ENCODE results near the gene CD1E.

The CD1E gene

DNA sequence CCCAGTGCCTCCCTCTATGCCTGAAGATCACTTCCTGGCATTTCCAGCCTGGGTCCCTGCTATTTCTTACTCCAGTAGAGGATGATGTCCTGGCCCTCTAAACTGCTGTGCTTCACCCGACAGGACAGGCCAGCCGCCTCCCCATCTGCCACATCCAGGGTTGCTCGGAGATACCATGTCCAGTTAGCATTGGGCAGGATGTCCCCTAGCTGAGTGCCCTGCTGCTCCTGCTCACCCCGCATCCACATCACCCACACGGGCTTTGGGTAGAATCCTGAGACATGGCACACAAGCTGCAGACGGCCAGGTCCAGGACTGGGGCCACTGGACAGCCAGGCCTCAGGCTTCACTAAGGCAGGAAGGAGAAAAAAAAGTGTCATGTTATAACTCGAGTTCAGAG lies 24.4 kb upstream of the CD1E start:
- TF ChIP-seq CTCF (IDR thresholded peaks at IDR 0.05; ENCODE audit: low read depth, low read length), result no peak

GRCh38 chr1:158329733-158330132 lies 24.0 kb upstream of the CD1E start:
- no peak for TF ChIP-seq CTCF (IDR thresholded peaks at IDR 0.05; ENCODE audit: low read depth, low read length)
- DNase-seq (ENCODE audit: extremely low read depth, low read depth), result no peak

More for the DNA sequence above, 24.4 kb upstream of the CD1E start:
- DNase-seq (ENCODE audit: extremely low read depth, low read depth), result no peak

GRCh38 chr1:158330391-158331105 lies 23.1 kb upstream of the CD1E start:
- TF ChIP-seq CTCF (IDR thresholded peaks at IDR 0.05; ENCODE audit: low read depth, low read length), result no peak
- no peak for DNase-seq (ENCODE audit: extremely low read depth, low read depth)

GRCh38 chr1:158331106-158331425 lies 22.6 kb upstream of the CD1E start:
- no peak for TF ChIP-seq CTCF (IDR thresholded peaks at IDR 0.05; ENCODE audit: low read depth, low read length)
- no peak for DNase-seq (ENCODE audit: extremely low read depth, low read depth)

- no peak for TF ChIP-seq CTCF (IDR thresholded peaks at IDR 0.05; ENCODE audit: low read depth, low read length)
- DNase-seq (ENCODE audit: extremely low read depth, low read depth), result no peak
Measured at GRCh38 chr1:158331481-158332150, 22.1 kb upstream of the CD1E start, which contains the start of gene CD1B. CD1B (minus strand) TSS chr1:158331531; CDS start chr1:158331423, 108 bp downstream.

DNA sequence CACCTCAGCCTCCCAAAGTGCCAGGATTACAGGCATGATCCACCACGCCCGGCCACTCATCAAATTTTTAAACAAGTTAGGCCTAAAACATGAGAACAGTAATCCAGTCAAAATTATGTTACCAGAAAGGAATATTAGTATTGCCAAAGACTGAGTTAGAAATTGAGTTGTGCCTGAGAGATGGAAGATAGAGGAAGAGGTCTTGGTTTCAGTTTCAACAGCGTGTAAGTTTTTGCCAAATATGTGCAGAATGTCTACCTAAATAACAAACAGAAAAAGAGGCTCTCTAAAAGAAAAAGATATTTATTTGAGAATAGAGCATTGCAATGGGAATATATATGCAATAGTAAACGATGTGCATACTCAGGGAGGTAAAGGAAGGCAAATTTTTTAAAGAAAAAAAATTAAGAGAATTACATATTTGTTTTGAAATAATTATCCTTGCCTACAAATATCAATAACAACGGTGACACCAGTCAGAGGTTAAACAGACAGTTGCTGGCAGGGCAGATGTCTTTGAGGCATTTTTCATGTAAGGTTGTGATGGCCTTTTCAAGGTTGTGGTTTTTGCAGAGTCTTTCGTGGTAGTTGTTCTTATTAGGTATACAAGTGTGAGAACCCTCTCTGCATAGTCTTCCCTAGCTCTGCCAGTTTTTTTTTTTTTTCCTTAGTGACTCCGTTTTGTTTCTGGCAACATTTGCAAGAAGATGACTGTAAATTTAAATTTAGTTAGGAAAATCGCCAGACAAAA lies 20.1 kb upstream of the CD1E start:
- no peak for DNase-seq (ENCODE audit: extremely low read depth, low read depth)
- TF ChIP-seq CTCF (IDR thresholded peaks at IDR 0.05; ENCODE audit: low read depth, low read length), result no peak

All from AG09319 (cell line).